GM18499 (cell line): ENCODE measurements around the gene INHA.

Experiments
- ATAC-seq: cut with Tn5 transposase; IDR thresholded peaks from one replicate; pipeline ENCODE4 v1.9.1; 2021; ENCODE audit warnings: moderate number of reproducible peaks; ENCODE audit not compliant: insufficient read depth, unreplicated experiment

INHA gene

GRCh38 chr2:219608399-219608964 is 36.4 kb downstream of the INHA start:
- ATAC-seq: no peak

GRCh38 chr2:219609149-219609750 is 37.1 kb downstream of the INHA start:
- no peak for ATAC-seq

- no peak for ATAC-seq
These were observed 39.2 kb downstream of the INHA start for GRCh38 chr2:219611306-219611705.

GRCh38 chr2:219611866-219612576 is 39.9 kb downstream of the INHA start:
- no peak for ATAC-seq

GRCh38 chr2:219612577-219613286 is 40.6 kb downstream of the INHA start:
- ATAC-seq: peak; percentile 58

- no peak for ATAC-seq
These were observed 41.5 kb downstream of the INHA start for GRCh38 chr2:219613461-219614070.

- ATAC-seq: no peak
These were observed 42.2 kb downstream of the INHA start for GRCh38 chr2:219614076-219614860.

GRCh38 chr2:219615036-219615435 is 42.9 kb downstream of the INHA start:
- ATAC-seq: no peak

GRCh38 chr2:219615894-219616293 is 43.8 kb downstream of the INHA start:
- ATAC-seq: no peak

- ATAC-seq: no peak
These were observed 44.4 kb downstream of the INHA start for GRCh38 chr2:219616550-219616949.

GRCh38 chr2:219618733-219619122 is 46.6 kb downstream of the INHA start:
- no peak for ATAC-seq

GRCh38 chr2:219619235-219619634 is 47.1 kb downstream of the INHA start:
- no peak for ATAC-seq

- no peak for ATAC-seq
These were observed 48.4 kb downstream of the INHA start for GRCh38 chr2:219620546-219620945.

- ATAC-seq: no peak
These were observed 49.8 kb downstream of the INHA start for GRCh38 chr2:219621935-219622334.

GRCh38 chr2:219622472-219622871 is 50.4 kb downstream of the INHA start:
- ATAC-seq: no peak

GRCh38 chr2:219624565-219624964 is 52.5 kb downstream of the INHA start:
- no peak for ATAC-seq

- no peak for ATAC-seq
These were observed 53.1 kb downstream of the INHA start for GRCh38 chr2:219625179-219625578.
